SK-N-SH (cell line): ENCODE results near the gene PLEKHA6. TPM values are rescaled to one million over a fixed set of nuclear protein-coding genes. Genes with fewer than 3 reads are reported as not detected.

ENCODE experiments used
- CTCF ChIA-PET: fragments of 300-600, 350-600 bp; formaldehyde crosslinking; extraction: SDS; loops from one replicate; lab custom pipeline; 2021; lab: Yijun Ruan, JAX
- POLR2A ChIA-PET: fragments of 350-600 bp; sonication (Branson Sonifier 250); formaldehyde crosslinking; extraction: SDS; loops from one replicate; lab custom pipeline; 2020; ENCODE audit warnings: antibody characterized with exemption, inconsistent platforms; lab: Yijun Ruan, JAX
- DNase-seq: peaks from one replicate; pipeline ENCODE4 v3.0.0; 2012
- H2AFZ ChIP-seq: fragments of 200-600 bp; sonication (generic); 2 replicates; pipeline ENCODE4 v1.8.1; 2016; ENCODE audit warnings: antibody characterized with exemption, mild to moderate bottlenecking, low read depth
- H3F3A ChIP-seq: fragments of 200-600 bp; sonication (generic); replicated peaks from 2 replicates; pipeline ENCODE3; 2016; ENCODE audit warnings: antibody characterized with exemption, mild to moderate bottlenecking; ENCODE audit not compliant: insufficient read depth
- H3K27ac ChIP-seq, 2 experiments: fragments of 200-500 bp in 1 of 2; fragments of 200-600 bp in 1 of 2; sonication (Bioruptor generic) in 1 of 2; sonication (generic), shearing (Covaris generic) in 1 of 2; 2 replicates each; pipeline versions ENCODE4 v1.5.1 to v1.6.1; 2014 to 2016; ENCODE audit warnings: low read depth in 2 of 2, inconsistent platforms in 1 of 2, low read length in 1 of 2, mild to moderate bottlenecking in 1 of 2, mixed read lengths in 1 of 2
- H3K27me3 ChIP-seq: fragments of 200-600 bp; sonication (generic), shearing (Covaris generic); 2 replicates; pipeline ENCODE4 v1.6.1; 2016; ENCODE audit warnings: mixed run types; ENCODE audit not compliant: insufficient read depth
- H3K36me3 ChIP-seq, 2 experiments: fragments of 200-500 bp in 1 of 2; fragments of 200-600 bp in 1 of 2; sonication (Bioruptor generic) in 1 of 2; sonication (generic) in 1 of 2; replicated peaks in 1 of 2; 2 replicates each; pipeline versions ENCODE3 to v1.5.1; 2014 to 2016; ENCODE audit warnings: low read length in 1 of 2, mild to moderate bottlenecking in 1 of 2; ENCODE audit not compliant: insufficient read depth in 2 of 2, control insufficient read depth in 1 of 2
- H3K4me1 ChIP-seq, 2 experiments: fragments of 200-500 bp in 1 of 2; fragments of 200-600 bp in 1 of 2; sonication (Bioruptor generic) in 1 of 2; sonication (generic), shearing (Covaris generic) in 1 of 2; 2 replicates each; pipeline versions ENCODE4 v1.5.1 to v1.6.1; 2014 to 2016; ENCODE audit warnings: low read depth in 1 of 2, low read length in 1 of 2, mixed run types in 1 of 2; ENCODE audit not compliant: insufficient read depth in 2 of 2, control insufficient read depth in 1 of 2
- H3K4me2 ChIP-seq: fragments of 200-600 bp; sonication (generic), shearing (Covaris generic); 2 replicates; pipeline ENCODE4 v1.6.1; 2017; ENCODE audit warnings: mixed run types
- H3K4me3 ChIP-seq, 2 experiments: fragments of 200-500 bp in 1 of 2; fragments of 200-600 bp in 1 of 2; sonication (Bioruptor generic) in 1 of 2; sonication (generic), shearing (Covaris generic) in 1 of 2; 2 replicates each; pipeline versions ENCODE4 v1.5.1 to v1.8.1; 2014 to 2016; ENCODE audit warnings: low read depth in 2 of 2, inconsistent platforms in 1 of 2, low read length in 1 of 2, mild to moderate bottlenecking in 1 of 2, mixed read lengths in 1 of 2, moderate library complexity in 1 of 2
- H3K79me2 ChIP-seq: fragments of 200-600 bp; sonication (generic); 2 replicates; pipeline ENCODE4 v1.8.1; 2017; ENCODE audit warnings: mild to moderate bottlenecking; ENCODE audit not compliant: insufficient read depth
- H3K9ac ChIP-seq: fragments of 200-600 bp; sonication (generic); 2 replicates; pipeline ENCODE4 v1.6.1; 2017; ENCODE audit warnings: mixed run types
- H3K9me2 ChIP-seq: fragments of 200-600 bp; sonication (generic); 2 replicates; pipeline ENCODE4 v1.6.1; 2017; ENCODE audit warnings: mixed run types
- H3K9me3 ChIP-seq: fragments of 200-600 bp; sonication (generic); 2 replicates; pipeline ENCODE4 v1.6.1; 2017; ENCODE audit warnings: mixed run types, mild to moderate bottlenecking, moderate library complexity
- H4K20me1 ChIP-seq: fragments of 200-600 bp; sonication (generic); 2 replicates; pipeline ENCODE4 v1.6.1; 2017; ENCODE audit warnings: mild to moderate bottlenecking, mixed run types; ENCODE audit not compliant: insufficient read depth
- CTCF ChIP-seq: fragments of 200-600 bp; sonication (generic); IDR thresholded peaks from 2 replicates; pipeline ENCODE4 v1.6.1; 2017; ENCODE audit warnings: antibody characterized with exemption, mild to moderate bottlenecking, moderate library complexity
- EZH2phosphoT487 ChIP-seq: fragments of 200-600 bp; sonication (generic); IDR thresholded peaks from 2 replicates; pipeline ENCODE4 v1.6.1; 2017; ENCODE audit warnings: low read depth, mixed run types, mild to moderate bottlenecking, antibody characterized with exemption, moderate library complexity, borderline replicate concordance
- FOXJ3 ChIP-seq: sonication (generic); formaldehyde crosslinking; IDR thresholded peaks from 2 replicates; pipeline ENCODE4 v1.5.1; 2020; ENCODE audit warnings: mild to moderate bottlenecking, missing genetic modification reagents
- FOXM1 ChIP-seq: IDR thresholded peaks from 2 replicates; pipeline ENCODE4 v1.4.0; 2012; ENCODE audit warnings: low read depth, mild to moderate bottlenecking
- GATA2 ChIP-seq: sonication (generic); formaldehyde crosslinking; IDR thresholded peaks from 2 replicates; pipeline ENCODE4 v1.5.0; 2020; ENCODE audit warnings: mild to moderate bottlenecking, missing genetic modification reagents
- JUND ChIP-seq: IDR thresholded peaks from 2 replicates; pipeline ENCODE4 v1.4.0; 2012
- MXI1 ChIP-seq: IDR thresholded peaks from 2 replicates; pipeline ENCODE4 v1.6.1; 2012; ENCODE audit warnings: mild to moderate bottlenecking, low read depth, low read length, improper control_type of control experiment
- PBX3 ChIP-seq: IDR thresholded peaks from 2 replicates; pipeline ENCODE4; 2012
- RAD21 ChIP-seq: IDR thresholded peaks from 2 replicates; pipeline ENCODE4 v1.6.1; 2012; ENCODE audit warnings: mild to moderate bottlenecking, low read length
- RCOR1 ChIP-seq: fragments of 150-350 bp; IDR thresholded peaks from 2 replicates; pipeline ENCODE4 v1.6.1; 2017; ENCODE audit warnings: antibody characterized with exemption, low read length
- REST ChIP-seq: IDR thresholded peaks from 2 replicates; pipeline ENCODE4 v1.6.1; 2012; ENCODE audit warnings: mild to moderate bottlenecking, low read depth, low read length, moderate library complexity
- SMC3 ChIP-seq: IDR thresholded peaks from 2 replicates; pipeline ENCODE4 v1.6.1; 2012; ENCODE audit warnings: low read depth, low read length, improper control_type of control experiment
- TCF12 ChIP-seq: IDR thresholded peaks from 2 replicates; pipeline ENCODE4 v1.4.0; 2012
- WGBS: methylation state at CpG from one replicate; pipeline ENCODE4 v1.1.6; 2017; ENCODE audit warnings: low lambda C conversion rate; 5-methylcytosine and 5-hydroxymethylcytosine counted together
- polyA plus RNA-seq, 3 experiments: library from polyadenylated mRNA; depleted of rRNA; stranded (reverse); fragments of >200 nt; gene quantifications; 2 replicates each; pipeline ENCODE4 v1.2.3, GENCODE V29; 2012

The PLEKHA6 gene
- polyA plus RNA-seq, 1 of the 3 experiments (the other 2 are of a cell fraction), result 1.2 TPM

- TF ChIP-seq SMC3 (peak; percentile 10; the same call in 1 of the 2 replicates), MXI1 (peak; percentile 76), GATA2 (CRISPR knock-in tag) (peak; percentile 92), RAD21 (peak; percentile 33; the same call in 1 of the 2 replicates), FOXJ3 (peak; percentile 66), JUND (no peak), CTCF (no peak)
Observed at GRCh38 chr1:204283711-204284651, 75.7 kb downstream of the PLEKHA6 start (continued).

- peaks cover 0 to 5% of the 10 kb centered on the region in 2 experiments for H3K36me3 ChIP-seq
- no peak for DNase-seq
- H3K4me1 ChIP-seq, result peaks cover 0 to 70% of the 10 kb centered on the region in 2 experiments; a peak in 2 of 4 replicates
- H3K27ac ChIP-seq, result peak overlapping the region in 1 of 2 experiments; percentile 89; a peak in 2 of 4 replicates
- TF ChIP-seq EZH2phosphoT487 (no peak), RCOR1 (no peak), MXI1 (no peak), CTCF (no peak), PBX3 (no peak), REST (no peak), TCF12 (no peak), FOXM1 (no peak)
- TF ChIP-seq, all 33 proteins: peak for 0
- H3F3A ChIP-seq, result peaks cover under 1% of the 10 kb centered on the region
- no peaks in the 10 kb centered on the region; the same call in 1 of the 2 replicates for H4K20me1 ChIP-seq
- H3K9me2 ChIP-seq, result no peaks in the 10 kb centered on the region
- no peak overlapping the region for H3K4me2 ChIP-seq
- H3K9ac ChIP-seq, result no peak overlapping the region
- H3K9me3 ChIP-seq, result no peaks in the 10 kb centered on the region
- H3K27me3 ChIP-seq, result peaks cover 23% of the 10 kb centered on the region; the same call in 1 of the 2 replicates
- ChIA-PET CTCF (interaction anchor here (1.1 to 16.9 kb wide), 7 partner anchors 21 to 121 kb away, joined by 3 to 258 read pairs (median 13); partner anchors contain the start of gene PLEKHA6), POLR2A (interaction anchor here (0.6 to 8.8 kb wide), 4 partner anchors 10 to 416 kb away, joined by 3 to 70 read pairs (median 10); partner anchors contain the start of gene PLEKHA6)
- H3K4me3 ChIP-seq, result peak overlapping the region in 1 of 2 experiments; percentile 14; a peak in 1 of 4 replicates
- WGBS, result 69% methylated on average over 11 of the region's 11 CpGs
- H2AFZ ChIP-seq, result no peak overlapping the region
- no peaks in the 10 kb centered on the region for H3K79me2 ChIP-seq
Observed at GRCh38 chr1:204282761-204283221, 76.9 kb downstream of the PLEKHA6 start.
